MM.1S (cell line): ENCODE data around the gene SIRPB2.

Experiments
- DNase-seq: peaks from one replicate; pipeline ENCODE4 v3.0.0-alpha.2; 2015
- H2AFZ ChIP-seq: fragments of 300-600 bp; sonication (generic); 2 replicates; pipeline ENCODE4 v1.6.0; 2016; ENCODE audit warnings: antibody characterized with exemption, low read length
- H3F3A ChIP-seq: fragments of 300-600 bp; sonication (generic); 2 replicates; pipeline ENCODE4 v1.6.1; 2016; ENCODE audit warnings: mild to moderate bottlenecking, antibody characterized with exemption, low read length, moderate library complexity, mixed read lengths; ENCODE audit not compliant: insufficient read depth
- H3K27ac ChIP-seq: fragments of 300-600 bp; sonication (generic); 2 replicates; pipeline ENCODE4 v1.5.1; 2016; ENCODE audit warnings: mild to moderate bottlenecking, low read length
- H3K27me3 ChIP-seq: fragments of 300-600 bp; sonication (generic); replicated peaks from 2 replicates; pipeline ENCODE4 v1.6.0; 2016; ENCODE audit warnings: low read length; ENCODE audit not compliant: insufficient read depth
- H3K36me3 ChIP-seq: fragments of 300-600 bp; sonication (generic); replicated peaks from 2 replicates; pipeline ENCODE4 v1.6.1; 2016; ENCODE audit warnings: mild to moderate bottlenecking, low read length, mixed read lengths; ENCODE audit not compliant: insufficient read depth
- H3K4me1 ChIP-seq: fragments of 300-600 bp; sonication (generic); 2 replicates; pipeline ENCODE4 v1.6.1; 2016; ENCODE audit warnings: low read length, mixed read lengths
- H3K4me2 ChIP-seq: fragments of 300-600 bp; sonication (generic); 2 replicates; pipeline ENCODE4 v1.6.0; 2016; ENCODE audit warnings: low read depth, low read length
- H3K4me3 ChIP-seq: fragments of 300-600 bp; sonication (generic); 2 replicates; pipeline ENCODE4 v1.5.1; 2016; ENCODE audit warnings: low read length, mixed read lengths
- H3K79me2 ChIP-seq: fragments of 300-600 bp; sonication (generic); 2 replicates; pipeline ENCODE4 v1.6.1; 2016; ENCODE audit warnings: mixed run types, low read length, mixed read lengths
- H3K9ac ChIP-seq: fragments of 300-600 bp; sonication (generic); 2 replicates; pipeline ENCODE4 v1.6.1; 2016; ENCODE audit warnings: low read length, mixed read lengths
- H3K9me2 ChIP-seq: fragments of 300-600 bp; sonication (generic); replicated peaks from 2 replicates; pipeline ENCODE4 v1.6.1; 2016; ENCODE audit warnings: mild to moderate bottlenecking, low read length, mixed read lengths; ENCODE audit not compliant: insufficient read depth
- H3K9me3 ChIP-seq: fragments of 300-600 bp; sonication (generic); replicated peaks from 2 replicates; pipeline ENCODE4 v1.6.1; 2016; ENCODE audit warnings: mild to moderate bottlenecking, low read length, mixed read lengths; ENCODE audit not compliant: insufficient read depth
- H4K20me1 ChIP-seq: fragments of 300-600 bp; sonication (generic); 2 replicates; pipeline ENCODE4 v1.6.1; 2016; ENCODE audit warnings: mild to moderate bottlenecking, low read length, moderate library complexity, mixed read lengths; ENCODE audit not compliant: insufficient read depth
- EZH2 ChIP-seq: fragments of 300-600 bp; sonication (generic); optimal IDR thresholded peaks from 2 replicates; pipeline ENCODE3; 2017; ENCODE audit warnings: low read depth, mild to moderate bottlenecking, antibody characterized with exemption, low read length, mixed read lengths
- EZH2phosphoT487 ChIP-seq: fragments of 300-600 bp; sonication (generic); IDR thresholded peaks from 2 replicates; pipeline ENCODE4 v1.6.1; 2018; ENCODE audit warnings: antibody characterized with exemption, low read length
- TF ChIP-seq, protein P1 (sequence below): fragments of 300-600 bp; sonication (generic); IDR thresholded peaks from 2 replicates; pipeline ENCODE4 v1.5.1; 2016; ENCODE audit warnings: antibody characterized with exemption, low read length, mixed read lengths

Gene SIRPB2

DNA sequence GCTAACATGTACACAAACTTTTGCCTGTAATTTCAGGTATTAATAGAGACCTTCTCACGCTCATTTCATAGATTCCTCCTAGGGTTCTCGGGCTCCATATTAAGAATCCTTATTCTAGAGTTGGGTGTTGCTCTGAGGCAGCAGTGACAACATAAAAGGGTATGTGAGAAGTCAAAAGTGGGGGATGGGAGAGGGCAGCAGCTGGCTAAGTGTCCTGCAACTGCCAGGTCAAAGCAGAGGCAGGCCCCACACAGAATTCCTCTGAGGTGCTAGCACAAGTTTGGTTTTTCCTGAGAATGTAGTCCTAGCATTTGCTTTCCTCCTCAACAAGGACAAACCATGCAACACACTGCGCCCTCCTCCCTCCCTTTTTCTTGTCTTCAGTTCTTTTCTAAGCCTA lies 29.2 kb downstream of the SIRPB2 start:
- no peak overlapping the region for H3K4me3 ChIP-seq
- H3K27ac ChIP-seq, result no peak overlapping the region
- peaks cover 84% of the 10 kb centered on the region for H3K79me2 ChIP-seq
- no peaks in the 10 kb centered on the region for H3K9me3 ChIP-seq
- DNase-seq, result no peak
- no peak overlapping the region for H2AFZ ChIP-seq
- no peaks in the 10 kb centered on the region for H3F3A ChIP-seq
- H3K9ac ChIP-seq, result no peak overlapping the region
- peaks cover 30% of the 10 kb centered on the region for H4K20me1 ChIP-seq
- peaks cover 16% of the 10 kb centered on the region for H3K36me3 ChIP-seq
- no peaks in the 10 kb centered on the region for H3K27me3 ChIP-seq
- H3K4me1 ChIP-seq, result peaks cover 24% of the 10 kb centered on the region
- no peaks in the 10 kb centered on the region for H3K9me2 ChIP-seq
- H3K4me2 ChIP-seq, result no peak overlapping the region
- TF ChIP-seq EZH2 (no peak), EZH2phosphoT487 (no peak)
- TF ChIP-seq, protein P1, sequence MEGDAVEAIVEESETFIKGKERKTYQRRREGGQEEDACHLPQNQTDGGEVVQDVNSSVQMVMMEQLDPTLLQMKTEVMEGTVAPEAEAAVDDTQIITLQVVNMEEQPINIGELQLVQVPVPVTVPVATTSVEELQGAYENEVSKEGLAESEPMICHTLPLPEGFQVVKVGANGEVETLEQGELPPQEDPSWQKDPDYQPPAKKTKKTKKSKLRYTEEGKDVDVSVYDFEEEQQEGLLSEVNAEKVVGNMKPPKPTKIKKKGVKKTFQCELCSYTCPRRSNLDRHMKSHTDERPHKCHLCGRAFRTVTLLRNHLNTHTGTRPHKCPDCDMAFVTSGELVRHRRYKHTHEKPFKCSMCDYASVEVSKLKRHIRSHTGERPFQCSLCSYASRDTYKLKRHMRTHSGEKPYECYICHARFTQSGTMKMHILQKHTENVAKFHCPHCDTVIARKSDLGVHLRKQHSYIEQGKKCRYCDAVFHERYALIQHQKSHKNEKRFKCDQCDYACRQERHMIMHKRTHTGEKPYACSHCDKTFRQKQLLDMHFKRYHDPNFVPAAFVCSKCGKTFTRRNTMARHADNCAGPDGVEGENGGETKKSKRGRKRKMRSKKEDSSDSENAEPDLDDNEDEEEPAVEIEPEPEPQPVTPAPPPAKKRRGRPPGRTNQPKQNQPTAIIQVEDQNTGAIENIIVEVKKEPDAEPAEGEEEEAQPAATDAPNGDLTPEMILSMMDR, result no peak

DNA sequence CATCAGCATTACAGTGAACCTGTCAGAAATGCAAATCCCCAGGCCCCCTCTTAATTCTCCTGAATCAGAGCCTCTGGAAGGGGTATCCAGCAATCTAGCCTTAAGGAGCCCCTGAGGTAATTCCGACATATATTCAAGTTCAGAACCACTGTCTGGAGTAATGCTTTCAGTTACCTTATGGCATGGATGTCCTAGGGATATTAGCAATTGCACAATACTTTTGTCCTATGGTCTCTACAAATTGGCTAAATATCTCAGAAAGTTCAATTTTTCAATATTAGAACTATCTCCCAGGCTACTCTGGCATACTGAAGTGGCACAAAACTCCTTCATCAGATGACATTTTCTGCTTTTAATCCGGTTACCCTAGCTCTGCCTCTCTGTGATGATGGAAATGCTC lies 30.9 kb downstream of the SIRPB2 start:
- Histone ChIP-seq H2AFZ (no peak overlapping the region), H3K4me3 (no peak overlapping the region), H3K27me3 (no peaks in the 10 kb centered on the region), H3K79me2 (peaks cover 72% of the 10 kb centered on the region), H3K4me1 (peaks cover 17% of the 10 kb centered on the region), H4K20me1 (peaks cover 31% of the 10 kb centered on the region), H3K9me3 (no peaks in the 10 kb centered on the region), H3K9ac (no peak overlapping the region), H3K9me2 (no peaks in the 10 kb centered on the region), H3K36me3 (peaks cover 16% of the 10 kb centered on the region), H3K4me2 (no peak overlapping the region), H3F3A (no peaks in the 10 kb centered on the region), H3K27ac (no peak overlapping the region)
- TF ChIP-seq EZH2phosphoT487 (no peak), EZH2 (no peak)
- TF ChIP-seq, protein P1, result no peak
- no peak for DNase-seq

DNA sequence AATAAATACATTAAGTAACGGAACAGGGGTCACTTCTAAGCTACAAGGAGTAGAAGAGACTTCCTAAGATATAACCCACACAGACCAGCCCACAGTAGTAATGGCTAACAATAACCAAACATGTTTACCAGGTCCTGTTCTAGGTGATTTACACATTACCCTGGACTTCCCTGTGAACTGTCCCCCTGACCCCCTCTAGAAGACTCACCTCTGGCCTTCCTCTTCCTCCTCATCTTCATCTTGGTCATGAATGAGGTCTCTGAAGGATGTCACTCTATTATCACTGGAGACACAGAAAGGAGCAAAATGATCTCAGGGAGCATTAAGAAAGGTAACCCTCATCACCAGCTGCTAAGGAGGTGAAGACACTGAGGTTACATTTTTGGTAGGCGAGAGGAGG lies 33.2 kb downstream of the SIRPB2 start:
- Histone ChIP-seq H4K20me1 (0 out of 2 replicates have a peak, but pooled peaks cover 17% of the 10 kb centered on the region), H3K79me2 (peaks cover 49% of the 10 kb centered on the region), H3K4me2 (no peak overlapping the region), H3K4me1 (peaks cover 3% of the 10 kb centered on the region), H3K27ac (no peak overlapping the region), H3K4me3 (no peak overlapping the region), H3K9me2 (no peaks in the 10 kb centered on the region), H3K9ac (no peak overlapping the region), H3K36me3 (peaks cover 20% of the 10 kb centered on the region), H3K27me3 (no peaks in the 10 kb centered on the region), H3K9me3 (no peaks in the 10 kb centered on the region), H2AFZ (no peak overlapping the region), H3F3A (no peaks in the 10 kb centered on the region)
- TF ChIP-seq, protein P1, result no peak
- TF ChIP-seq EZH2 (no peak), EZH2phosphoT487 (no peak)
- no peak for DNase-seq

GRCh38 chr20:1456300-1456699 lies 34.9 kb downstream of the SIRPB2 start:
- H3K27ac ChIP-seq, result no peak overlapping the region
- no peak overlapping the region for H2AFZ ChIP-seq
- H3K79me2 ChIP-seq, result peaks cover 32% of the 10 kb centered on the region
- no peaks in the 10 kb centered on the region for H3K9me2 ChIP-seq
- DNase-seq, result no peak
- no peaks in the 10 kb centered on the region for H3K27me3 ChIP-seq
- 0 out of 2 replicates have a peak, but pooled peaks cover 6% of the 10 kb centered on the region for H4K20me1 ChIP-seq
- no peak overlapping the region for H3K4me2 ChIP-seq
- H3K4me1 ChIP-seq, result no peaks in the 10 kb centered on the region
- H3K4me3 ChIP-seq, result no peak overlapping the region
- H3F3A ChIP-seq, result no peaks in the 10 kb centered on the region
- peaks cover 33% of the 10 kb centered on the region for H3K36me3 ChIP-seq
- TF ChIP-seq EZH2 (no peak), EZH2phosphoT487 (no peak)
- TF ChIP-seq, protein P1, result no peak
- H3K9ac ChIP-seq, result no peak overlapping the region
- H3K9me3 ChIP-seq, result no peaks in the 10 kb centered on the region
